Measurements from ENCODE around the gene CWC22.
"Not testable (repeated sequence)": the region's sequence is repeated elsewhere in the genome, so short reads cannot be mapped to it uniquely, and the experiment has no call there.

DNA sequence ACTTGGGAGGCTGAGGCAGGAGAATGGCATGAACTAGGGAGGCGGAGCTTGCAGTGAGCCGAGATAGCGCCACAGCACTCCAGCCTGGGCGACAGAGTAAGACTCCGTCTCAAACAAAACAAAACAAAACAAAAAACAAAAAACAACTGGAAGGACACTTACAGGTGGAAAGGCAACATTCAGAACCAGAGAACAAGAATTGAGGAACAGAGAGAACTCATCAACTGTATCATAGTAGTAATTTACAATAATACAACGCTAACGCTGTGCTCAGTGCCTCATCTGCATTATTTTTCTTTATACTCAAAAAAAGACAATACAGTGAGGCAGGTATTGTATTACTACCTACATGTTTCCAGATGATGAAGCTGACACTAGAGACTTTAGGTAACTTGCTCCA is 1.6 kb downstream of the CWC22 start:
- TF ChIP-seq CTCF (IDR thresholded peaks at IDR 0.05); POLR2A (IDR thresholded peaks at IDR 0.05; ENCODE audit: low read depth); EP300 (IDR thresholded peaks at IDR 0.05); POLR2AphosphoS5 (IDR thresholded peaks at IDR 0.05): not testable (repeated sequence)

Measured in esophagus muscularis mucosa (tissue), 4 donors.